ENCODE data around the gene CYB561D1.

Gene CYB561D1

DNA sequence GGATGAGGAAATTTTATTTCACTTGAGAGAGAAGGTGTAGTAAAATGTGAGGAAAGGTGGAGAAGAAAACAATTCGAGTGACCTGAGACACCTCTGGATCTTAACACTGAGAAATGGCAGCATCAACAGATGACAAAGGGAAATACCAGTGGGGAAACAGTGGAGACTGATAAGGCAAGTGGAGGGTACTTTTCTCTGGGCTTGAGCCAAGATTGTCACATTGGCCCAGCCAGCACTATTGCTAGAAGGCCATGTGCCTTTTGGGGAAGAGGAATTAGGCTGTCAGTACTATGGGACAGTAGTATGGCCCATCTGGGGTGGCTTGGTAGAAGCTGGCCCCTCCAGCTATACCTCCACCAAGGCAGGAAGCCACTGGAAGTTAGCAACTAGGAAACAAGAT lies 19.2 kb upstream of the CYB561D1 start:
- TF ChIP-seq, protein P1, sequence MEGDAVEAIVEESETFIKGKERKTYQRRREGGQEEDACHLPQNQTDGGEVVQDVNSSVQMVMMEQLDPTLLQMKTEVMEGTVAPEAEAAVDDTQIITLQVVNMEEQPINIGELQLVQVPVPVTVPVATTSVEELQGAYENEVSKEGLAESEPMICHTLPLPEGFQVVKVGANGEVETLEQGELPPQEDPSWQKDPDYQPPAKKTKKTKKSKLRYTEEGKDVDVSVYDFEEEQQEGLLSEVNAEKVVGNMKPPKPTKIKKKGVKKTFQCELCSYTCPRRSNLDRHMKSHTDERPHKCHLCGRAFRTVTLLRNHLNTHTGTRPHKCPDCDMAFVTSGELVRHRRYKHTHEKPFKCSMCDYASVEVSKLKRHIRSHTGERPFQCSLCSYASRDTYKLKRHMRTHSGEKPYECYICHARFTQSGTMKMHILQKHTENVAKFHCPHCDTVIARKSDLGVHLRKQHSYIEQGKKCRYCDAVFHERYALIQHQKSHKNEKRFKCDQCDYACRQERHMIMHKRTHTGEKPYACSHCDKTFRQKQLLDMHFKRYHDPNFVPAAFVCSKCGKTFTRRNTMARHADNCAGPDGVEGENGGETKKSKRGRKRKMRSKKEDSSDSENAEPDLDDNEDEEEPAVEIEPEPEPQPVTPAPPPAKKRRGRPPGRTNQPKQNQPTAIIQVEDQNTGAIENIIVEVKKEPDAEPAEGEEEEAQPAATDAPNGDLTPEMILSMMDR (IDR thresholded peaks at IDR 0.05; ENCODE audit: low read length, missing control alignments): no peak
- no peak for DNase-seq (ENCODE audit: low read depth)
- H3K4me3 ChIP-seq (replicated peaks; ENCODE audit: low read depth, low read length): no peak overlapping the region

DNA sequence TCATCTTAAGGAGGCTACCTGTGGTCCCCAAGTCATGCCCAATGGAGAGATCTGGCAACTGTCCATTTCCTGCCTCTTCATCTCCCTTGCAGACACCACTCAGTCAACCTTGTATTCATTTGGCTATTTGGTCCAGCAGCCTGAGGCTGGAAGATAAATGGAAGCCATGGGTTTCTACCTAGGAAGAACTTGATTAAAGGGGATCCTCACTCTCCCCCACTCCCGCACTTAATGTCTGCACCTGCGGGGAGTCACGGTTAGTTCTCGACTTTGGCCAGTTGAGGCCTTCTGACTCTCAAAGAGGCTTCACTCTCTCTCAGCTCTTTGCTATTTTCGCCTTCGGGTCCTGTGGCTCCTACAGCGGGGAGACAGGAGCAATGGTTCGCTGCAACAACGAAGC lies 18.6 kb upstream of the CYB561D1 start:
- no peak for DNase-seq (ENCODE audit: low read depth)
- no peak overlapping the region for H3K4me3 ChIP-seq (replicated peaks; ENCODE audit: low read depth, low read length)

DNA sequence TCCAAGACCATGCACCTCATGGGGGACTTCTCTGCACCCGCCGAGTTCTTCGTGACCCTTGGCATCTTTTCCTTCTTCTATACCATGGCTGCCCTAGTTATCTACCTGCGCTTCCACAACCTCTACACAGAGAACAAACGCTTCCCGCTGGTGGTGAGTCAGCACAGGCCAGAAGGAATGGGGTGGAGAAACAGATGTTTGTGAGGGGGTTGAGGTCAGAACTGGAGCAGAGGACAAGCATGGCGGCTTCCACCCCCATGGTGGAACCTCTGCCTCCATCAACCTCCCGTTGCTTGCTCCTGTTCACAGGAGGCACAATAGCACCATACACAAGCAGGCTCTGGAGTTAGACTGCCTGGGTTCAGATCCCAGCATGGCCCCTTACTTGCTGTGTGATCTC lies 17.1 kb upstream of the CYB561D1 start:
- H3K4me3 ChIP-seq (replicated peaks; ENCODE audit: low read depth, low read length): no peak overlapping the region
- TF ChIP-seq, protein P1 (IDR thresholded peaks at IDR 0.05; ENCODE audit: low read length, missing control alignments): no peak

More for the DNA sequence above, 18.6 kb upstream of the CYB561D1 start:
- TF ChIP-seq, protein P1 (IDR thresholded peaks at IDR 0.05; ENCODE audit: low read length, missing control alignments): no peak

DNA sequence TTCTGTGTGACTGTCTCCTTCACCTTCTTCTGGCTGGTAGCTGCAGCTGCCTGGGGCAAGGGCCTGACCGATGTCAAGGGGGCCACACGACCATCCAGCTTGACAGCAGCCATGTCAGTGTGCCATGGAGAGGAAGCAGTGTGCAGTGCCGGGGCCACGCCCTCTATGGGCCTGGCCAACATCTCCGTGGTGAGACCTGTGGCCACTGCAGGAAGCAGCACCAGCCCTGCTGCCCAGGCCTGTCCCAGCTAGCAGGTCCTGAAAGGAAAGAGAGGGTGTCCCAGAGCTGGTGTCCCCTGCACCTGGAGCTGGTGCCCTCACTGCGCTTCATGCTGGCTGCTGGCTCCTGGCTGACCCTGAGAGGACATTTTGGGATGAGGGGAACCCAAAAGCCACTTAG lies 16.1 kb upstream of the CYB561D1 start:
- TF ChIP-seq, protein P1 (IDR thresholded peaks at IDR 0.05; ENCODE audit: low read length, missing control alignments): no peak
- no peak for DNase-seq (ENCODE audit: low read depth)
- H3K4me3 ChIP-seq (replicated peaks; ENCODE audit: low read depth, low read length): no peak overlapping the region

More for the DNA sequence above, 17.1 kb upstream of the CYB561D1 start:
- DNase-seq (ENCODE audit: low read depth): no peak

DNA sequence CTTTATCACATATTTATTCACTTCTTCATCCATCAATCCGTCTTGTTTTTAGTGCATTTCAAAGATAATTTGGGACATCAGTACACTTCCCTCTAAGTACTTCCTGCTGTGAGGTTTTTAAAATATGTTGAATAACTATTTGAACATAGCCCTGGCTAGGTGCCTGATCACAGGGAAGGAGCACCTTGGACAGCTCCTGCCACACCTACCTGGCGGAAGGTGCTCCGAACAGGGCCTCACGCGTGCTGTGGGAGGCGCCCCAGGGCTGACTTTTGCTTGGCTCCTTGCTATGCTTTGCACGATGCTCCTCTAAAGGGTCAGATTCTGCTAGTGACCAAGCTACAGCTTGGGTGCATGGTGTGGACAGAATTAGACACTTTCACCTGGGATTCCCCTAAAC lies 15.1 kb upstream of the CYB561D1 start:
- no peak overlapping the region for H3K4me3 ChIP-seq (replicated peaks; ENCODE audit: low read depth, low read length)
- no peak for DNase-seq (ENCODE audit: low read depth)
- TF ChIP-seq, protein P1 (IDR thresholded peaks at IDR 0.05; ENCODE audit: low read length, missing control alignments): no peak

DNA sequence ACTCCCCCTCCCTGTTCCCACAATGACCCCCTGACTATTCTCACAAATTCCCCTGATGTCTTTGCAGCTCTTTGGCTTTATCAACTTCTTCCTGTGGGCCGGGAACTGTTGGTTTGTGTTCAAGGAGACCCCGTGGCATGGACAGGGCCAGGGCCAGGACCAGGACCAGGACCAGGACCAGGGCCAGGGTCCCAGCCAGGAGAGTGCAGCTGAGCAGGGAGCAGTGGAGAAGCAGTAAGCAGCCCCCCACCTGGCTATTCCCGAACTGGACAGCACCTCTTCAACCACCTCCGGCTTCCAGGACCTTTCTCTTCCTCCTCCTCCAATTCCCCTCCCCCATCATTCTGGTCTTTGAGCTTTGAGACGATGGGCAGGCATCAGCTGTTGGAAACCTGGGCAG lies 14.6 kb upstream of the CYB561D1 start:
- DNase-seq (ENCODE audit: low read depth): no peak
- H3K4me3 ChIP-seq (replicated peaks; ENCODE audit: low read depth, low read length): no peak overlapping the region
- TF ChIP-seq, protein P1 (IDR thresholded peaks at IDR 0.05; ENCODE audit: low read length, missing control alignments): no peak

DNA sequence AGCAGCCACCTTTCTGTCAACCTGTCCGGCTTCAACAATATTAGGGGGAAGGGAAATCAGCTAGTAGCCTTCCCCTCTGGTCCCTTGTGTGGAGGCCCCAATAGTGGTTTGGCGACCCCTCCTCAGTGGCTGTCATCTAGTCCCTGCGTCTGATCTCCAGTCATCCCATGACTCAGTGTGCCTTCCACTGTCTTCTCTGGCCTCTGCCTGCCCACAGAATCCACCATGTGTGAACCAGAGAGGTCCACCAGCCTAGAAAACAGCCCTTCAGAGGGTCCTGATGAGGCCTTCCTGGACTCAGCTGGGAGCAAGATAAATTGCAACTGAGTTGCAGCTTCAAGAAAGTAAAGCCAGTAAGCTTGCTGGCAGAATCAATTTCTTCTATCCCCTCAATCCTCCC lies 14.0 kb upstream of the CYB561D1 start:
- DNase-seq (ENCODE audit: low read depth): no peak
- TF ChIP-seq, protein P1 (IDR thresholded peaks at IDR 0.05; ENCODE audit: low read length, missing control alignments): no peak
- no peak overlapping the region for H3K4me3 ChIP-seq (replicated peaks; ENCODE audit: low read depth, low read length)

Data from fibroblast of pulmonary artery (primary cell).